ENCODE data around the gene CEP70.

- TF ChIP-seq POLR2A (IDR thresholded peaks at IDR 0.05) (no peak), CTCF (IDR thresholded peaks at IDR 0.05 in 8 of 11, conservative IDR thresholded peaks at IDR 0.05 in 3 of 11) (no peak), POLR2AphosphoS5 (IDR thresholded peaks at IDR 0.05) (no peak)
Observed at GRCh38 chr3:138493804-138494606, 100.1 kb downstream of the CEP70 start.

Data from spleen (tissue), 7 donors.